Measurements from ENCODE around the gene ARL5A. TPM values are rescaled to one million over a fixed set of nuclear protein-coding genes. Genes with fewer than 3 reads are reported as not detected.

Gene ARL5A
- total and polyA plus RNA-seq, 8 donors: 8.1 to 99.1 (median 28.0) TPM

DNA sequence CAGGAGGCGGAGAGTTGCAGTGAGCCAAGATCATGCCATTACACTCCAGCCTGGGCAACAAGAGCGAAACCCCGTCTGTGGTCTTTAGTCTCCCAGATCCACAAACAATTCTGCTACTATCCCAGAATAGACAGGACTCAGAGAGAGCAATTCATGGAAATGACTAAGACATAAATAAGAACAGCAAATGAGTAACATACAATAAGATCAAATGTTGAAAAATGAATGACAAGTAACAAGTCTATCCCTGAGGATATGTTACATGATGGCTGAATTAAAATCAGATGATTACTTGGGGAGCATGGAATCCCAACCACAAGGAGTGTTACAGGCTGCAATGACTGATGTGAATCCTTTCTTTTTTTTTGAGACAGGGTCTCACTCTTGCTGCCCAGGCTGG lies 10.3 kb downstream of the ARL5A start:
- Histone ChIP-seq H3K9me3 (no peaks in the 10 kb centered on the region), H3K27ac (no peak overlapping the region), H3K36me3 (peaks cover 0 to 30% (median 19%) of the 10 kb centered on the region in 4 donors), H3K4me3 (no peak overlapping the region), H3K27me3 (no peaks in the 10 kb centered on the region), H3K4me1 (peaks cover 0 to 13% (median 2%) of the 10 kb centered on the region in 4 donors)
- no peak for DNase-seq
- TF ChIP-seq, protein P1, sequence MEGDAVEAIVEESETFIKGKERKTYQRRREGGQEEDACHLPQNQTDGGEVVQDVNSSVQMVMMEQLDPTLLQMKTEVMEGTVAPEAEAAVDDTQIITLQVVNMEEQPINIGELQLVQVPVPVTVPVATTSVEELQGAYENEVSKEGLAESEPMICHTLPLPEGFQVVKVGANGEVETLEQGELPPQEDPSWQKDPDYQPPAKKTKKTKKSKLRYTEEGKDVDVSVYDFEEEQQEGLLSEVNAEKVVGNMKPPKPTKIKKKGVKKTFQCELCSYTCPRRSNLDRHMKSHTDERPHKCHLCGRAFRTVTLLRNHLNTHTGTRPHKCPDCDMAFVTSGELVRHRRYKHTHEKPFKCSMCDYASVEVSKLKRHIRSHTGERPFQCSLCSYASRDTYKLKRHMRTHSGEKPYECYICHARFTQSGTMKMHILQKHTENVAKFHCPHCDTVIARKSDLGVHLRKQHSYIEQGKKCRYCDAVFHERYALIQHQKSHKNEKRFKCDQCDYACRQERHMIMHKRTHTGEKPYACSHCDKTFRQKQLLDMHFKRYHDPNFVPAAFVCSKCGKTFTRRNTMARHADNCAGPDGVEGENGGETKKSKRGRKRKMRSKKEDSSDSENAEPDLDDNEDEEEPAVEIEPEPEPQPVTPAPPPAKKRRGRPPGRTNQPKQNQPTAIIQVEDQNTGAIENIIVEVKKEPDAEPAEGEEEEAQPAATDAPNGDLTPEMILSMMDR (IDR thresholded peaks at IDR 0.05): no peak
- TF ChIP-seq POLR2AphosphoS5 (IDR thresholded peaks at IDR 0.05) (no peak), POLR2A (IDR thresholded peaks at IDR 0.05) (no peak), EP300 (IDR thresholded peaks at IDR 0.05) (no peak)
- intact Hi-C loops (cut with DNase I; ENCODE audit: low total_unique reads): no loop called here
- 86 to 97% (median 96%) methylated on average over 3 of the region's 3 CpGs for WGBS, 5 donors

DNA sequence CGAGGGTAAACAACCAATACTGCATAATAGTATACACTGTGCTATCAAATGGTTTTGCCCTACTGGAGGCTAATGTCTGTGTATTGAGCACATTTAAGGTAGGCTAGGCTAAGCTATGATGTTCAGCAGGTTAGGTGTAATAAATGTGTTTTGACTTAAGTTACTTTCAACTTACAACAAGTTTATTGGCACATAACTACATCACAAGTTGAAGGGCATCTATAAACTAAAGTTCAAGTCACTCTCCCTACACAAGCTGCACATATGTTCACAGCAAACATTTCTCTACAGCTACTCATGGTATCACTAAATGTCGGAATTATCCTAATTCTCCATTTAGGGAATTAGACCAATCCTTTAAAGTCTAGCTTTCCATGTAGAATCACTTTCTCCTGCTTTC lies 11.4 kb downstream of the ARL5A start:
- intact Hi-C loops (cut with DNase I; ENCODE audit: low total_unique reads): no loop called here
- Histone ChIP-seq H3K4me1 (peaks cover 0 to 6% (median 2%) of the 10 kb centered on the region in 4 donors), H3K9me3 (no peaks in the 10 kb centered on the region), H3K4me3 (no peak overlapping the region), H3K36me3 (peaks cover 0 to 41% (median 30%) of the 10 kb centered on the region in 4 donors), H3K27ac (no peak overlapping the region), H3K27me3 (no peaks in the 10 kb centered on the region)
- no peak for DNase-seq
- WGBS, 5 donors: 86 to 96% (median 94%) methylated on average over 2 of the region's 2 CpGs
- no peak for TF ChIP-seq EP300 (IDR thresholded peaks at IDR 0.05)
- TF ChIP-seq POLR2AphosphoS5 (IDR thresholded peaks at IDR 0.05): no peak
- TF ChIP-seq, protein P1 (IDR thresholded peaks at IDR 0.05): no peak
- TF ChIP-seq POLR2A (IDR thresholded peaks at IDR 0.05): no peak

DNA sequence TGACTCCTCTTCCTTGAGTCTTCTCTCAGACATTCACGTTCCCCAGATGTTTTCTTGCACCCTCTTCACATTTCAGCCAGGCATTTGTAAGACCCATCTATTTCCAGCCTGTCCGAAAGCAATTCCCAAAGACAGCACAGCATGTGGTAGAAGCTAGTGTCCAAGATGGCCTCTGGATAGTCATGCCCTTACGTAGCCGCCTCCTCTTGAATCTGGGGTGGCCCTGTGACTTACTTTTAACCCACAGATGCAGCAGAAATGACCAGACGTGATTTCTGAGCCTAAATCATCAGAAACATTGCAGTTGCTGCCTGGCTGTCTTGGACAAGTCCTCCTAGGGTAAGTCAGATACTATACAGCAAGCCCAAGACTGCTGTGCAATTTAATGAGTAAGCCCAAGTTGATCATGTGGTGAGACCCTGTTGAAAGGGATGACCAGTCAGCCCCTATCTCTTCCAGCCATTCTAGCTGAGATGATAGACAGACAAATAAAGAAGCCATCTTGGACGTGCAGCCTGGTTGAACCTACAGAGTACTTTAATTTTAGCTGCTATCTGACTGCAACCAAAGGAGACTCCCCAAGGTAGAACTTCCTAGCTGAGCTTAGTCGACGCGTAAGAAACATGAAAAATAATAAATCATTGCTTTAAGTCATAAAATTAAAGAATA lies 12.3 kb downstream of the ARL5A start:
- no peaks in the 10 kb centered on the region for H3K27me3 ChIP-seq
- no peak for DNase-seq
- peaks cover 0 to 6% (median 2%) of the 10 kb centered on the region in 4 donors for H3K4me1 ChIP-seq
- 90 to 97% (median 96%) methylated on average over 9 of the region's 9 CpGs for WGBS, 5 donors
- intact Hi-C loops (cut with DNase I; ENCODE audit: low total_unique reads): no loop called here
- H3K4me3 ChIP-seq: no peak overlapping the region
- no peak overlapping the region for H3K27ac ChIP-seq
- no peaks in the 10 kb centered on the region for H3K9me3 ChIP-seq
- TF ChIP-seq, protein P1 (IDR thresholded peaks at IDR 0.05): no peak
- TF ChIP-seq POLR2AphosphoS5 (IDR thresholded peaks at IDR 0.05) (no peak), EP300 (IDR thresholded peaks at IDR 0.05) (no peak), POLR2A (IDR thresholded peaks at IDR 0.05) (no peak)
- H3K36me3 ChIP-seq: peaks cover 0 to 50% (median 38%) of the 10 kb centered on the region in 4 donors

DNA sequence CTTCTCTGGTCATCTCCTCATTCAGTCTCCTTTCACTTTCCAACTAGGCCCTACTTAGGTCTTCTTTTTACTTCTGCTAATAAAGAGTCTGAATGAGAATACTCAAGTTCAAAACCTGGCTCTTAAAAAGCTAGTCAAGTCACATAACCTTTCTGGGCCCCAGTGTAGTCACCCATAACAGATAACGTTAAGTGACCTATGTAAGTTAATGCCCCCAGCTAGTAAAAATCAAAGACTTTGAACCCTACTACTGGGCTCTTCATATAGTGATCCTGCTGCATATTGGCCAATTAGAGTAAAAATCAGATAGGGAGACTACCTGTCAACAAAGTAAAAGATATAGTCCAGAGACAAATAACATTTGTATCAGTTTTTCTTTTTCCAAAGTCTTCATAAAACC lies 17.7 kb downstream of the ARL5A start:
- H3K27ac ChIP-seq: no peak overlapping the region
- H3K27me3 ChIP-seq: no peaks in the 10 kb centered on the region
- H3K4me1 ChIP-seq: peaks cover 0 to 14% (median 8%) of the 10 kb centered on the region in 4 donors
- WGBS, 5 donors: 78 to 89% (median 81%) methylated on average over 1 of the region's 1 CpG
- intact Hi-C loops (cut with DNase I; ENCODE audit: low total_unique reads): no loop called here
- TF ChIP-seq POLR2A (IDR thresholded peaks at IDR 0.05): no peak
- no peak for TF ChIP-seq EP300 (IDR thresholded peaks at IDR 0.05)
- TF ChIP-seq, protein P1 (IDR thresholded peaks at IDR 0.05): no peak
- TF ChIP-seq POLR2AphosphoS5 (IDR thresholded peaks at IDR 0.05): no peak
- H3K9me3 ChIP-seq: no peaks in the 10 kb centered on the region
- no peak overlapping the region for H3K4me3 ChIP-seq
- DNase-seq: no peak
- peaks cover 0 to 72% (median 68%) of the 10 kb centered on the region in 4 donors for H3K36me3 ChIP-seq

Measured in stomach (tissue), 9 donors.